HEK293T (cell line): ENCODE results near the gene AOAH.

Experiments
- ARNT ChIP-seq: fragments of 450-650 bp; IDR thresholded peaks from 2 replicates; pipeline ENCODE4 v1.6.1; 2017; ENCODE audit warnings: mild to moderate bottlenecking
- BHLHE40 ChIP-seq: fragments of 450-650 bp; IDR thresholded peaks from 2 replicates; pipeline ENCODE4 v1.6.1; 2016; ENCODE audit warnings: mild to moderate bottlenecking, moderate library complexity, borderline replicate concordance
- ELF4 ChIP-seq: fragments of 450-650 bp; IDR thresholded peaks from 2 replicates; pipeline ENCODE4 v1.6.1; 2017; ENCODE audit warnings: antibody characterized with exemption
- FOXA1 ChIP-seq: fragments of 450-650 bp; IDR thresholded peaks from 2 replicates; pipeline ENCODE4 v1.6.1; 2016; ENCODE audit warnings: mild to moderate bottlenecking
- FOXK2 ChIP-seq: fragments of 450-650 bp; IDR thresholded peaks from 2 replicates; pipeline ENCODE4 v1.6.1; 2016; ENCODE audit warnings: mild to moderate bottlenecking
- FOXM1 ChIP-seq: fragments of 450-650 bp; IDR thresholded peaks from 2 replicates; pipeline ENCODE4 v1.6.1; 2017; ENCODE audit warnings: mild to moderate bottlenecking, borderline replicate concordance
- HDGF ChIP-seq: fragments of 450-650 bp; IDR thresholded peaks from 2 replicates; pipeline ENCODE4 v1.6.1; 2017; ENCODE audit warnings: antibody characterized with exemption, borderline replicate concordance
- LEF1 ChIP-seq: fragments of 450-650 bp; IDR thresholded peaks from 2 replicates; pipeline ENCODE4 v1.6.1; 2017; ENCODE audit warnings: mild to moderate bottlenecking, borderline replicate concordance
- NFRKB ChIP-seq: fragments of 450-650 bp; IDR thresholded peaks from 2 replicates; pipeline ENCODE4 v1.6.1; 2016; ENCODE audit warnings: mild to moderate bottlenecking, moderate library complexity
- SP1 ChIP-seq: fragments of 450-650 bp; IDR thresholded peaks from 2 replicates; pipeline ENCODE4 v1.6.1; 2017
- SUZ12 ChIP-seq: fragments of 450-650 bp; IDR thresholded peaks from 2 replicates; pipeline ENCODE4 v1.6.1; 2016; ENCODE audit warnings: mild to moderate bottlenecking
- TARDBP ChIP-seq: fragments of 450-650 bp; IDR thresholded peaks from 2 replicates; pipeline ENCODE4 v1.6.1; 2016
- ZNF384 ChIP-seq: fragments of 450-650 bp; IDR thresholded peaks from 2 replicates; pipeline ENCODE4 v1.6.1; 2016

GRCh38 chr7:36707898-36708297, 16.4 kb downstream of the AOAH start:
- TF ChIP-seq FOXK2 (no peak), BHLHE40 (no peak), ELF4 (no peak), FOXA1 (no peak), LEF1 (no peak), SP1 (no peak), SUZ12 (no peak), ZNF384 (no peak), ARNT (no peak), FOXM1 (no peak), NFRKB (no peak), HDGF (no peak), TARDBP (no peak)
